IPS-20b (cell line): ENCODE data around the gene RXFP2.
A peak's percentile ranks its signal among the peaks of the same experiment; 100 is the strongest.

Source experiments
- H3K27ac ChIP-seq: one replicate; pipeline ENCODE4 v1.5.1; 2013; ENCODE audit warnings: low read length
- H3K27me3 ChIP-seq: 2 replicates; pipeline ENCODE4 v1.6.1; 2013; ENCODE audit warnings: mild to moderate bottlenecking, low read length, inconsistent platforms; ENCODE audit not compliant: insufficient read depth
- H3K36me3 ChIP-seq: 2 replicates; pipeline ENCODE4 v1.6.1; 2013; ENCODE audit warnings: low read depth, mild to moderate bottlenecking, inconsistent platforms, low read length, moderate library complexity; ENCODE audit not compliant: insufficient read depth
- H3K4me1 ChIP-seq: 2 replicates; pipeline ENCODE4 v1.6.1; 2013; ENCODE audit warnings: mild to moderate bottlenecking, control low read depth, inconsistent platforms, low read length, moderate library complexity; ENCODE audit not compliant: insufficient read depth
- H3K4me3 ChIP-seq: 2 replicates; pipeline ENCODE4 v1.5.1; 2013; ENCODE audit warnings: mild to moderate bottlenecking, low read length, inconsistent platforms
- H3K9ac ChIP-seq: 2 replicates; pipeline ENCODE4 v1.6.1; 2013; ENCODE audit warnings: low read depth, mild to moderate bottlenecking, inconsistent platforms, low read length, moderate library complexity
- H3K9me3 ChIP-seq: 2 replicates; pipeline ENCODE4 v1.6.1; 2013; ENCODE audit warnings: mild to moderate bottlenecking, low read depth, low read length, inconsistent platforms; ENCODE audit not compliant: insufficient read depth

Gene RXFP2

GRCh38 chr13:31835932-31836331, 96.6 kb downstream of the RXFP2 start:
- Histone ChIP-seq H3K4me1 (no peaks in the 10 kb centered on the region), H3K27ac (no peak overlapping the region), H3K9me3 (no peaks in the 10 kb centered on the region), H3K36me3 (no peaks in the 10 kb centered on the region), H3K9ac (no peak overlapping the region), H3K27me3 (no peaks in the 10 kb centered on the region), H3K4me3 (no peak overlapping the region)

- Histone ChIP-seq H3K27me3 (peaks cover 40% of the 10 kb centered on the region), H3K4me3 (no peak overlapping the region), H3K36me3 (no peaks in the 10 kb centered on the region), H3K9ac (no peak overlapping the region), H3K27ac (no peak overlapping the region), H3K9me3 (no peaks in the 10 kb centered on the region), H3K4me1 (no peaks in the 10 kb centered on the region)
Measured at GRCh38 chr13:31843044-31843443, 103.7 kb downstream of the RXFP2 start.

GRCh38 chr13:31846182-31846938, 107.0 kb downstream of the RXFP2 start:
- H3K4me1 ChIP-seq, result no peaks in the 10 kb centered on the region
- no peaks in the 10 kb centered on the region for H3K36me3 ChIP-seq
- H3K9ac ChIP-seq, result no peak overlapping the region
- no peak overlapping the region for H3K27ac ChIP-seq
- no peaks in the 10 kb centered on the region for H3K9me3 ChIP-seq
- H3K27me3 ChIP-seq, result peaks cover 58% of the 10 kb centered on the region
- peak overlapping the region; percentile 76 for H3K4me3 ChIP-seq

GRCh38 chr13:31846961-31847752, 107.8 kb downstream of the RXFP2 start:
- Histone ChIP-seq H3K27me3 (peaks cover 58% of the 10 kb centered on the region), H3K27ac (no peak overlapping the region)

GRCh38 chr13:31848621-31849020, 109.3 kb downstream of the RXFP2 start:
- Histone ChIP-seq H3K4me3 (no peak overlapping the region), H3K9ac (no peak overlapping the region), H3K36me3 (no peaks in the 10 kb centered on the region), H3K9me3 (no peaks in the 10 kb centered on the region), H3K27me3 (peaks cover 55% of the 10 kb centered on the region), H3K4me1 (no peaks in the 10 kb centered on the region), H3K27ac (no peak overlapping the region)

More at GRCh38 chr13:31846961-31847752, 107.8 kb downstream of the RXFP2 start:
- Histone ChIP-seq H3K4me3 (peak overlapping the region; percentile 76), H3K9ac (peak overlapping the region; percentile 24; the same call in 1 of the 2 replicates), H3K9me3 (no peaks in the 10 kb centered on the region), H3K36me3 (no peaks in the 10 kb centered on the region), H3K4me1 (no peaks in the 10 kb centered on the region)

GRCh38 chr13:31849206-31849605, 109.9 kb downstream of the RXFP2 start:
- Histone ChIP-seq H3K4me3 (no peak overlapping the region), H3K27ac (no peak overlapping the region), H3K9me3 (no peaks in the 10 kb centered on the region), H3K4me1 (no peaks in the 10 kb centered on the region), H3K36me3 (no peaks in the 10 kb centered on the region), H3K9ac (no peak overlapping the region), H3K27me3 (peaks cover 49% of the 10 kb centered on the region)

GRCh38 chr13:31850041-31850555, 110.8 kb downstream of the RXFP2 start:
- H3K36me3 ChIP-seq, result no peaks in the 10 kb centered on the region
- H3K9ac ChIP-seq, result no peak overlapping the region
- H3K9me3 ChIP-seq, result no peaks in the 10 kb centered on the region
- H3K27me3 ChIP-seq, result peaks cover 41% of the 10 kb centered on the region
- no peak overlapping the region for H3K4me3 ChIP-seq
- H3K27ac ChIP-seq, result no peak overlapping the region
- no peaks in the 10 kb centered on the region for H3K4me1 ChIP-seq

GRCh38 chr13:31851216-31851615, 111.9 kb downstream of the RXFP2 start:
- Histone ChIP-seq H3K4me1 (no peaks in the 10 kb centered on the region), H3K36me3 (no peaks in the 10 kb centered on the region), H3K27me3 (peaks cover 29% of the 10 kb centered on the region), H3K27ac (no peak overlapping the region), H3K4me3 (no peak overlapping the region), H3K9me3 (no peaks in the 10 kb centered on the region), H3K9ac (no peak overlapping the region)
